ENCODE results near the gene CFAP97.

- no peak for TF ChIP-seq CTCF (conservative IDR thresholded peaks at IDR 0.05 in 1 of 2, IDR thresholded peaks at IDR 0.05 in 1 of 2; ENCODE audit: extremely low read depth in 1 of 2, insufficient read depth in 1 of 2, low read depth in 1 of 2, low read length in 2 of 2)
- TF ChIP-seq EZH2 (IDR thresholded peaks at IDR 0.05; ENCODE audit: borderline replicate concordance, low read length), result no peak
Measured at GRCh38 chr4:185212581-185212980, 8.8 kb upstream of the CFAP97 start.
